NCI-H2171 treated with DMSO at 0.1 percent for 48 hours (cell line): ENCODE results near the gene RAB15.

Source experiments
- DNase-seq: peaks from one replicate; lab custom pipeline; 2025; lab: John Stamatoyannopoulos, UW

Gene RAB15

GRCh38 chr14:64971943-64972791 is at the start of gene RAB15:
TSS of gene RAB15 (minus strand) at chr14:64972336. CDS start at chr14:64972076, 260 bp downstream.
- peak; percentile 56 for DNase-seq

GRCh38 chr14:65019944-65020566 is 47.9 kb upstream of the RAB15 start:
- DNase-seq, result peak; percentile 36

GRCh38 chr14:65016471-65016870 is 44.3 kb upstream of the RAB15 start:
- no peak for DNase-seq

GRCh38 chr14:65015391-65015790 is 43.3 kb upstream of the RAB15 start:
- DNase-seq, result no peak

GRCh38 chr14:65012353-65012752 is 40.2 kb upstream of the RAB15 start:
- DNase-seq, result no peak

GRCh38 chr14:65011538-65011937 is 39.4 kb upstream of the RAB15 start:
- DNase-seq, result no peak

- peak; percentile 28 for DNase-seq
Observed at GRCh38 chr14:65010211-65010931, 38.2 kb upstream of the RAB15 start.

GRCh38 chr14:65007202-65007601 is 35.1 kb upstream of the RAB15 start:
- DNase-seq, result no peak

GRCh38 chr14:65006261-65006721 is 34.2 kb upstream of the RAB15 start:
- peak; percentile 39 for DNase-seq

- no peak for DNase-seq
Observed at GRCh38 chr14:65003394-65003793, 31.3 kb upstream of the RAB15 start.

GRCh38 chr14:65002586-65003210 is 30.6 kb upstream of the RAB15 start:
- DNase-seq, result no peak

GRCh38 chr14:65001723-65002122 is 29.6 kb upstream of the RAB15 start:
- DNase-seq, result no peak

- no peak for DNase-seq
Observed at GRCh38 chr14:65000898-65001591, 28.9 kb upstream of the RAB15 start.

- no peak for DNase-seq
Observed at GRCh38 chr14:64998455-64998931, 26.4 kb upstream of the RAB15 start.

- no peak for DNase-seq
Observed at GRCh38 chr14:64997108-64997794, 25.1 kb upstream of the RAB15 start.

GRCh38 chr14:64995291-64995690 is 23.2 kb upstream of the RAB15 start:
- DNase-seq, result no peak

- no peak for DNase-seq
Observed at GRCh38 chr14:64994540-64994939, 22.4 kb upstream of the RAB15 start.

GRCh38 chr14:64993266-64993930 is 21.3 kb upstream of the RAB15 start:
- DNase-seq, result no peak

GRCh38 chr14:64992328-64992885 is 20.3 kb upstream of the RAB15 start:
- DNase-seq, result no peak

- DNase-seq, result peak; percentile 26
Observed at GRCh38 chr14:64990939-64991338, 18.8 kb upstream of the RAB15 start.
